Loucy (cell line): ENCODE measurements around the gene SPRYD3.

Experiments
- H2AFZ ChIP-seq: fragments of 200-600 bp; sonication (generic); 2 replicates; pipeline ENCODE4 v1.6.0; 2016; ENCODE audit warnings: antibody characterized with exemption, mild to moderate bottlenecking, low read length, moderate library complexity
- H3F3A ChIP-seq: fragments of 200-600 bp; 2 replicates; pipeline ENCODE4 v1.6.0; 2016; ENCODE audit warnings: antibody characterized with exemption, low read depth, mild to moderate bottlenecking
- H3K27me3 ChIP-seq: fragments of 200-600 bp; sonication (generic); 2 replicates; pipeline ENCODE4 v1.6.1; 2014; ENCODE audit warnings: low read length, mild to moderate bottlenecking; ENCODE audit not compliant: insufficient read depth, poor library complexity, severe bottlenecking
- H3K36me3 ChIP-seq: fragments of 200-600 bp; sonication (generic); 2 replicates; pipeline ENCODE4 v1.6.1; 2016; ENCODE audit warnings: low read length; ENCODE audit not compliant: insufficient read depth
- H3K4me1 ChIP-seq: fragments of 200-600 bp; sonication (generic); 2 replicates; pipeline ENCODE4 v1.5.1; 2014; ENCODE audit warnings: low read length, mild to moderate bottlenecking; ENCODE audit not compliant: insufficient read depth, poor library complexity, severe bottlenecking
- H3K4me2 ChIP-seq: fragments of 200-600 bp; sonication (generic); 2 replicates; pipeline ENCODE4 v1.6.0; 2014; ENCODE audit warnings: antibody characterized with exemption, low read length, low read depth, mild to moderate bottlenecking; ENCODE audit not compliant: poor library complexity, severe bottlenecking
- H3K4me3 ChIP-seq: fragments of 200-600 bp; sonication (generic); 2 replicates; pipeline ENCODE4 v1.5.1; 2014; ENCODE audit warnings: low read length, mild to moderate bottlenecking, mixed read lengths; ENCODE audit not compliant: poor library complexity, severe bottlenecking
- H3K79me2 ChIP-seq: fragments of 200-600 bp; sonication (generic); 2 replicates; pipeline ENCODE4 v1.6.1; 2014; ENCODE audit warnings: low read length; ENCODE audit not compliant: insufficient read depth
- H3K9ac ChIP-seq: fragments of 200-600 bp; sonication (generic); 2 replicates; pipeline ENCODE4 v1.6.0; 2014; ENCODE audit warnings: mild to moderate bottlenecking, low read depth, low read length, moderate library complexity; ENCODE audit not compliant: poor library complexity, severe bottlenecking
- H3K9me2 ChIP-seq: fragments of 200-600 bp; sonication (generic); replicated peaks from 2 replicates; pipeline ENCODE4 v1.6.1; 2016; ENCODE audit warnings: low read depth, low read length, mixed read lengths
- H3K9me3 ChIP-seq: fragments of 200-600 bp; sonication (generic); 2 replicates; pipeline ENCODE4 v1.6.1; 2014; ENCODE audit warnings: mild to moderate bottlenecking, antibody characterized with exemption, low read length, low read depth; ENCODE audit not compliant: insufficient read depth
- H4K20me1 ChIP-seq: fragments of 200-600 bp; sonication (generic); 2 replicates; pipeline ENCODE4 v1.6.0; 2014; ENCODE audit warnings: antibody characterized with exemption, low read length, mild to moderate bottlenecking; ENCODE audit not compliant: insufficient read depth, poor library complexity, severe bottlenecking
- EZH2phosphoT487 ChIP-seq: fragments of 200-600 bp; IDR thresholded peaks from 2 replicates; pipeline ENCODE4 v1.6.1; 2018; ENCODE audit warnings: antibody characterized with exemption, mild to moderate bottlenecking, moderate library complexity, borderline replicate concordance
- TF ChIP-seq, protein P1 (sequence below): fragments of 200-600 bp; sonication (generic); conservative IDR thresholded peaks from 2 replicates; pipeline ENCODE4 v1.5.1; 2014; ENCODE audit warnings: mild to moderate bottlenecking, antibody characterized with exemption, low read length

The SPRYD3 gene

GRCh38 chr12:53123578-53124351 lies 44.6 kb upstream of the SPRYD3 start:
- Histone ChIP-seq H3K36me3 (no peaks in the 10 kb centered on the region), H3K9me2 (no peaks in the 10 kb centered on the region), H3K4me3 (no peak overlapping the region), H3K4me1 (no peaks in the 10 kb centered on the region), H3K27me3 (no peaks in the 10 kb centered on the region), H3F3A (no peaks in the 10 kb centered on the region), H3K9ac (no peak overlapping the region), H2AFZ (no peak overlapping the region), H3K4me2 (no peak overlapping the region), H4K20me1 (no peaks in the 10 kb centered on the region), H3K79me2 (no peaks in the 10 kb centered on the region), H3K9me3 (no peaks in the 10 kb centered on the region)
- no peak for TF ChIP-seq EZH2phosphoT487
- TF ChIP-seq, protein P1, sequence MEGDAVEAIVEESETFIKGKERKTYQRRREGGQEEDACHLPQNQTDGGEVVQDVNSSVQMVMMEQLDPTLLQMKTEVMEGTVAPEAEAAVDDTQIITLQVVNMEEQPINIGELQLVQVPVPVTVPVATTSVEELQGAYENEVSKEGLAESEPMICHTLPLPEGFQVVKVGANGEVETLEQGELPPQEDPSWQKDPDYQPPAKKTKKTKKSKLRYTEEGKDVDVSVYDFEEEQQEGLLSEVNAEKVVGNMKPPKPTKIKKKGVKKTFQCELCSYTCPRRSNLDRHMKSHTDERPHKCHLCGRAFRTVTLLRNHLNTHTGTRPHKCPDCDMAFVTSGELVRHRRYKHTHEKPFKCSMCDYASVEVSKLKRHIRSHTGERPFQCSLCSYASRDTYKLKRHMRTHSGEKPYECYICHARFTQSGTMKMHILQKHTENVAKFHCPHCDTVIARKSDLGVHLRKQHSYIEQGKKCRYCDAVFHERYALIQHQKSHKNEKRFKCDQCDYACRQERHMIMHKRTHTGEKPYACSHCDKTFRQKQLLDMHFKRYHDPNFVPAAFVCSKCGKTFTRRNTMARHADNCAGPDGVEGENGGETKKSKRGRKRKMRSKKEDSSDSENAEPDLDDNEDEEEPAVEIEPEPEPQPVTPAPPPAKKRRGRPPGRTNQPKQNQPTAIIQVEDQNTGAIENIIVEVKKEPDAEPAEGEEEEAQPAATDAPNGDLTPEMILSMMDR: no peak

- no peaks in the 10 kb centered on the region for H3K9me3 ChIP-seq
- H3K9me2 ChIP-seq: no peaks in the 10 kb centered on the region
- no peak overlapping the region for H3K4me2 ChIP-seq
- no peaks in the 10 kb centered on the region for H3K4me1 ChIP-seq
- no peaks in the 10 kb centered on the region for H3K27me3 ChIP-seq
- H3F3A ChIP-seq: no peaks in the 10 kb centered on the region
- no peaks in the 10 kb centered on the region for H4K20me1 ChIP-seq
- no peak overlapping the region for H3K4me3 ChIP-seq
- H3K9ac ChIP-seq: no peak overlapping the region
- no peaks in the 10 kb centered on the region for H3K79me2 ChIP-seq
- no peak overlapping the region for H2AFZ ChIP-seq
- no peaks in the 10 kb centered on the region for H3K36me3 ChIP-seq
- TF ChIP-seq EZH2phosphoT487: no peak
- TF ChIP-seq, protein P1: no peak
These were observed 43.8 kb upstream of the SPRYD3 start for GRCh38 chr12:53122961-53123468.

GRCh38 chr12:53120685-53121525 lies 41.7 kb upstream of the SPRYD3 start:
- Histone ChIP-seq H3K27me3 (no peaks in the 10 kb centered on the region), H3K9me3 (no peaks in the 10 kb centered on the region), H3K9me2 (no peaks in the 10 kb centered on the region), H3K4me2 (no peak overlapping the region), H3F3A (no peaks in the 10 kb centered on the region), H4K20me1 (no peaks in the 10 kb centered on the region), H3K9ac (no peak overlapping the region), H2AFZ (no peak overlapping the region), H3K36me3 (no peaks in the 10 kb centered on the region), H3K79me2 (no peaks in the 10 kb centered on the region), H3K4me1 (no peaks in the 10 kb centered on the region), H3K4me3 (no peak overlapping the region)
- TF ChIP-seq, protein P1: no peak
- TF ChIP-seq EZH2phosphoT487: no peak
